ENCODE measurements around the gene COX5A.

GRCh38 chr15:74956648-74957475 lies 19.0 kb upstream of the COX5A start, which contains the start of gene RPP25:
- TF ChIP-seq POLR2A (IDR thresholded peaks at IDR 0.05), result no peak
- TF ChIP-seq CTCF (IDR thresholded peaks at IDR 0.05), result no peak
- TF ChIP-seq POLR2AphosphoS5 (IDR thresholded peaks at IDR 0.05), result peak in 1 of 3 donors; percentile 21

All from breast epithelium (tissue), 3 donors.